GM19452 (cell line): ENCODE measurements around the gene DPEP3.

Experiments used
- ATAC-seq: cut with Tn5 transposase; IDR thresholded peaks from one replicate; pipeline ENCODE4 v1.9.1; 2021; ENCODE audit not compliant: unreplicated experiment

DPEP3 gene

GRCh38 chr16:67933805-67934204 is 46.5 kb downstream of the DPEP3 start:
- no peak for ATAC-seq

DNA sequence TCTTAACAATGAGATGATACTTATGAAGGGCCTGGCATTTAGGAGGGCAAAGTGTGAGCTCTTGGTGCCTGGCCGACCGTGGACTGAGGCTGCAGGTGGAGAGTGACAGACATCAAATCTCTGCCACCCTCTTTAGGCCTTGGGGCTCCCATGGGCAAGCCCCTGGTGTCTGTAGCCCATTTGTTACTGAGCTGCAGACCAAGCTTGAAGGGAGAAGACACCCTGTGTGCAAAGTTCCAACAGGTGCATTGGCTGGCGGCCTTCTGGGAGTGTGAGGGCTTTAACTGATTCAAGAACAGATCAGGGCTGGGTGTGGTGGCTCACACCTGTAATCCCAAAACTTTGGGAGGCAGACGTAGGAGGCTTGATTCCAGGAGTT is 47.8 kb downstream of the DPEP3 start:
- no peak for ATAC-seq

GRCh38 chr16:67931712-67932461 is 48.4 kb downstream of the DPEP3 start, which contains the start of gene CTRL:
Gene CTRL, minus strand, starts transcription at chr16:67931862. Its CDS starts 10 bp downstream, at chr16:67931852.
- ATAC-seq, result no peak

DNA sequence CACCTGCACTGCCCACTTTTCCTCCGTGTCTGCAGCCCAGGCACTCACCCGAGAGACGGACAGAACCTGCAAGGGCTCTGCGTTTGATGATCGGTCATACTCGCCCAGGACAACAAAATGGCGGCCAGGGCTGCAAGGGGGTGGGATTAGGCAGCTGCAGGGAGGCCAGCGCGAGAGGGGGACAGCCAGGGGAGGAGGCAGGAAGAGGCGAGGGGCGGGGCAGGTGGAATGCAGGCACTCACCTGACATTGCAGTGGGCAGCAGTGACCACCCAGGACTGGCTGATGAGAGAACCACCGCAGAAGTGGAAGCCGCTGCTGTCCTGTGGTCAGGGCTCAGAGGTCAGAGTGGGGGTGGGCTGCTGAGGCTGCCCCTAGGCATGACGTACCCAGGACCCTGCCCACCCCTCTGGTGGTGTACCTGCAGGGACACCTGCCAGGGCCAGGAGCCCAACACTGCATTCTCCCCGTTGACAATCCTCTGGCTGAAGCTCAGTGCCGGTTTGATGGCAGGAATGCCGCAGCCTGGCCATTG is 49.6 kb downstream of the DPEP3 start:
- ATAC-seq, result no peak

DNA sequence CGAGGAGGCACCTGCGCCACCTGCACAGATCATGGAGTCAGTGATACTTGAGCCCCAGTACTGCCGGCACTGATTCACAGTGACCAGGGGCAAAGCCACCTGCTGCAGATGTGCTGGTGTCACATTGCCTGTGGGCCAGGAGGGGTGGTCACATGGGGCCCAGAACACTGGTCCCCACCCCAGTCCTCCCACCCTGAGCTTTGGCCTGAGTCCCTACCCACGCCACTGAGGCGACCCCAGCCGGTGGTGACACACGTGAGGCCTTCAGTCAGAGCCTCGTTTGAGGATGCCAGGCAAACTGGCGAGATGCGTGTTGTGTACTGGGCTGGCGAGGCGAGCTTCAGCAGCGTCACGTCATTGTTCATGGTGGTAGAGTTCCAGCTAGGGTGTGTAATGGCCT is 50.1 kb downstream of the DPEP3 start:
- no peak for ATAC-seq

- no peak for ATAC-seq
These were observed 51.5 kb downstream of the DPEP3 start for GRCh38 chr16:67928561-67929364.

DNA sequence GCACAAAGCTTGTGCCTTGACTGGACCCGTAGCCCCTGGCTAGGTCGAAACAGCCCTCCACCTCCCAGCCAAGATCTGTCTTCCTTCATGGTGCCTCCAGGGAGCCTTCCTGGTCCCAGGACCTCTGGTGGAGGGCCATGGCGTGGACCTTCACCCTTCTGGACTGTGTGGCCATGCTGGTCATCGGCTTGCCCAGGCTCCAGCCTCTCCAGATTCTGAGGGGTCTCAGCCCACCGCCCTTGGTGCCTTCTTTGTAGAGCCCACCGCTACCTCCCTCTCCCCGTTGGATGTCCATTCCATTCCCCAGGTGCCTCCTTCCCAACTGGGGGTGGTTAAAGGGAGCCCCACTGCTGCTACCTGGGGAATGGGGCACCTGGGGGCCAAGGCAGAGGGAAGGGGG is 52.2 kb downstream of the DPEP3 start:
- ATAC-seq, result no peak

- ATAC-seq, result no peak
These were observed 53.0 kb downstream of the DPEP3 start for GRCh38 chr16:67927131-67927941.

- no peak for ATAC-seq
These were observed 54.0 kb downstream of the DPEP3 start for GRCh38 chr16:67926181-67926750.
